Hepatocyte (in vitro differentiated cells): ENCODE data around the gene EGFL7.

ENCODE experiments used
- EZH2 ChIP-seq: fragments of 200-600 bp; sonication (generic); IDR thresholded peaks from 2 replicates; pipeline ENCODE4 v1.6.1; 2016; ENCODE audit warnings: antibody characterized with exemption, mild to moderate bottlenecking, borderline replicate concordance
- EZH2phosphoT487 ChIP-seq: fragments of 200-600 bp; sonication (generic); IDR thresholded peaks from one replicate; pipeline ENCODE4 v1.6.1; 2018; ENCODE audit warnings: antibody characterized with exemption, mild to moderate bottlenecking, low read depth, moderate library complexity; ENCODE audit not compliant: unreplicated experiment, severe bottlenecking
- TF ChIP-seq, protein P1 (sequence below): fragments of 200-600 bp; sonication (generic); IDR thresholded peaks from 2 replicates; pipeline ENCODE4 v1.5.1; 2016; ENCODE audit warnings: antibody characterized with exemption, mild to moderate bottlenecking; ENCODE audit not compliant: poor library complexity

- TF ChIP-seq, protein P1, sequence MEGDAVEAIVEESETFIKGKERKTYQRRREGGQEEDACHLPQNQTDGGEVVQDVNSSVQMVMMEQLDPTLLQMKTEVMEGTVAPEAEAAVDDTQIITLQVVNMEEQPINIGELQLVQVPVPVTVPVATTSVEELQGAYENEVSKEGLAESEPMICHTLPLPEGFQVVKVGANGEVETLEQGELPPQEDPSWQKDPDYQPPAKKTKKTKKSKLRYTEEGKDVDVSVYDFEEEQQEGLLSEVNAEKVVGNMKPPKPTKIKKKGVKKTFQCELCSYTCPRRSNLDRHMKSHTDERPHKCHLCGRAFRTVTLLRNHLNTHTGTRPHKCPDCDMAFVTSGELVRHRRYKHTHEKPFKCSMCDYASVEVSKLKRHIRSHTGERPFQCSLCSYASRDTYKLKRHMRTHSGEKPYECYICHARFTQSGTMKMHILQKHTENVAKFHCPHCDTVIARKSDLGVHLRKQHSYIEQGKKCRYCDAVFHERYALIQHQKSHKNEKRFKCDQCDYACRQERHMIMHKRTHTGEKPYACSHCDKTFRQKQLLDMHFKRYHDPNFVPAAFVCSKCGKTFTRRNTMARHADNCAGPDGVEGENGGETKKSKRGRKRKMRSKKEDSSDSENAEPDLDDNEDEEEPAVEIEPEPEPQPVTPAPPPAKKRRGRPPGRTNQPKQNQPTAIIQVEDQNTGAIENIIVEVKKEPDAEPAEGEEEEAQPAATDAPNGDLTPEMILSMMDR, result no peak
- TF ChIP-seq EZH2phosphoT487, result no peak
- no peak for TF ChIP-seq EZH2
Observed at GRCh38 chr9:136618580-136619547, 43.9 kb upstream of the EGFL7 start.
